Measurements from ENCODE around the gene POU1F1. TPM values are rescaled to one million over a fixed set of nuclear protein-coding genes. Genes with fewer than 3 reads are reported as not detected.
"Not testable (repeated sequence)": the region's sequence is repeated elsewhere in the genome, so short reads cannot be mapped to it uniquely, and the experiment has no call there.

Gene POU1F1, protein sequence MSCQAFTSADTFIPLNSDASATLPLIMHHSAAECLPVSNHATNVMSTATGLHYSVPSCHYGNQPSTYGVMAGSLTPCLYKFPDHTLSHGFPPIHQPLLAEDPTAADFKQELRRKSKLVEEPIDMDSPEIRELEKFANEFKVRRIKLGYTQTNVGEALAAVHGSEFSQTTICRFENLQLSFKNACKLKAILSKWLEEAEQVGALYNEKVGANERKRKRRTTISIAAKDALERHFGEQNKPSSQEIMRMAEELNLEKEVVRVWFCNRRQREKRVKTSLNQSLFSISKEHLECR
- not detected for total RNA-seq
- long read RNA-seq = 0 reads

- intact Hi-C loops (cut with DNase I) = no loop called here
- no peak for DNase-seq (ENCODE audit: low spot score)
These were observed at the start of gene POU1F1 for GRCh38 chr3:87276484-87276883. TSS of gene POU1F1 (minus strand) at chr3:87276584. CDS start at chr3:87276462, 122 bp downstream.

DNA sequence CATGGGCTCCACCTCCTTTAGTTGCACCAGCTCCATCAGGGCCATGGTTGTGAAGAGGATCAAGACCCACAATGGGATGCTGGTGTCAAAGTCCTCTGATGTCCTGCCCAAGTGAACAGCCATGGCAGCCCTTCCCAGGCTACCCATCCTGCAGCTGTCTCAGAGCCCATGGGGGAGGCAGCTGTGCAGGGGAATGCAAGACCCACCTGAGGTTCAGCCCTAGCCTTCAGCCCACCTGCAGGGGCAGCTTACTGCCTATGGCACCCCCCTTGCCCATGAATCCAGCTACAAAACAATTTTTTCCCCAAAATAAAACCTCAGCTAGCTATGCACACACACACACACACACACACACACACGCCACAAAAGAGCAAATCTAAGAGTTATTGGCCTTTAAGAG, 48.2 kb upstream of the POU1F1 start:
- no peak for DNase-seq (ENCODE audit: low spot score)
- intact Hi-C loops (cut with DNase I) = no loop called here

- intact Hi-C loops (cut with DNase I) = no loop called here
- DNase-seq (ENCODE audit: low spot score) = no peak
These were observed 44.6 kb upstream of the POU1F1 start for GRCh38 chr3:87320756-87321626.

- no peak for DNase-seq (ENCODE audit: low spot score)
- intact Hi-C loops (cut with DNase I) = no loop called here
These were observed 42.2 kb upstream of the POU1F1 start for GRCh38 chr3:87318617-87319021.

DNA sequence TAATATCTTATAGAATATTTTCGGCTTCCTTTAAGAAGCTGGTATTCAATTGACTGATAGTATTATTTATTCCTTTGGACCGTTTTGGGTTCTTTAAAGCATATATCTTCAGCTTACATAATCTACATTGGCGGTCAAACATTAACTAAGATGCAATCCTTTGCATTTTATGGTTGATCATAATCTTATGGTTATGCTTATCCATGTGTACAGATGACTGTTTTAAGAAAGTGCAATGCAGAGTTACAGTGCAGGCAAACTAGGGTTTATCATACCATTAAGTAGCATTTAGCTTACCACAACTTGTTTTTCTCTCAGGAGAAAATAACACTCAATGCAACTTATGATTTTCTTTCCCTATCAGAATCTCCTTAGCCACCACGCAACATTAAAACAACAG, 41.4 kb upstream of the POU1F1 start:
- intact Hi-C loops (cut with DNase I) = no loop called here
- DNase-seq (ENCODE audit: low spot score) = no peak

- no peak for DNase-seq (ENCODE audit: low spot score)
- intact Hi-C loops (cut with DNase I) = no loop called here
These were observed 37.3 kb upstream of the POU1F1 start for GRCh38 chr3:87313641-87314040.

- DNase-seq (ENCODE audit: low spot score) = no peak
- intact Hi-C loops (cut with DNase I) = no loop called here
These were observed 34.9 kb upstream of the POU1F1 start for GRCh38 chr3:87311309-87311708.

DNA sequence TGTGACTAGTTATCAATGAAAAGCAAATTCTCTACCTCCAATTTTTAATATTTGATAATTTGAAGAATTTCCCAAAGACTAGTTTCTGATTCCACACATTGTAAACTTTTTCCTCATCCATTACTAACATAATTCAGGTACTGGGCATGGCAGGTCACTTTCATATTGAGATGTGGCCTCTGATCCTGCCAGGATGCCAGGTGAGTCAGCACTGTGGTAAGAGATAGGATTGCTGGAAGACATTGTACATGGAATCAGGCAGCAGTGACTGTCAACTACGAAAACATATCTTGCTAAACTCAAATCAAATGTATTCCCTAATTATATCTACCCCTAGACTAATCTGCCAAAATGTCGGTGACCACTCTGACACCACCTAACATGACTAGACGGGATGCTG, 33.2 kb upstream of the POU1F1 start:
- no peak for DNase-seq (ENCODE audit: low spot score)
- intact Hi-C loops (cut with DNase I) = no loop called here

DNA sequence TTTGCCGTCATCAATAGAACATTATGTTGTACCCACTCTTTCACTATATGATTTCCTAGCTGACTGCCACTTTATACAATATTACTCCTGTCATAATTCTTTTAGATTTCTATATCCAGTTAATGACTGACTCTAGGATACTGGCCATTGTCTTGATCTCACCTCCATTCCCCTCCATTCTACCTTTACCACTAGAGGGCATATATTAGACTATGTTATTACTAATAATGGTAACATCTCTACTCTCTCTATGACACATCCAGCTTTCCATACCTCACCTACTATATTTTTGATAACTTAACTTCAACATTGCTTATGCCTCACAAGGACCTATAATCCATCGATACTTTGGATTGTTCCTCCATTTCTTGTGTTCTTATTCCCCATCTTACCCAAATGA, 31.4 kb upstream of the POU1F1 start:
- DNase-seq (ENCODE audit: low spot score) = no peak
- intact Hi-C loops (cut with DNase I) = no loop called here

DNA sequence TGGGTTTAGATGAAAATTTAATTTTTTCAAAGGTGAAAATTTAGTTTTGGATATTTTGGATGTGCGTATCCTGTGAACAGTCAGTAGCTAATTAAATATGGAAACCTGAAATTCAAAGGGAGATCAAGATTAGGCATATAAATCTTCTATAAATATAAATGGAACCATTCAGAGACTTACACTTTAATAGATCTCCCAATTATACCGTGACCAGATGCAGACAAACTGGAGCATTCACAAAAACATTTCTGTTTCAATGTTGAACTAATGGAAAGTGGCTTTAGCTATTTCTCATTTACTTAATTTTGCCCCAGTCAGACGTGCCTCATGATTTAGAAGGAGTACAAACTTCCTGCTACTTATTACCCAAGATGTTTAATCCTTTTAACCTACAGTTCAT, 29.1 kb upstream of the POU1F1 start:
- intact Hi-C loops (cut with DNase I) = no loop called here
- no peak for DNase-seq (ENCODE audit: low spot score)

DNA sequence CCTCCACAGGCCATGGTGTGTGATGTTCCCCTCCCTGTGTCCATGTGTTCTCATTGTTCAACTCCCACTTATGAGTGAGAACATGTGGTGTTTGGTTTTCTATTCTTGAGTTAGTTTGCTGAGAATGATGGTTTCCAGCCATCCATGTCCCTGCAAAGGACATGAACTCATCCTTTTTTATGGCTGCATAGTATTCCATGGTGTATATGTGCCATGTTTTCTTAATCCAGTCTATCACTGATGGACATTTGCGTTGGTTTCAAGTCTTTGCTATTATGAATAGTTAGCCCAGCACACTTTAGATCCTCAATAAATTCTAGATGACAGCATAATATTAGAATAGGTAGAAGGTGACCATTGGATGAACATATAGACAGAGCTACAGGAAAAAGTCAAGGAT, 28.6 kb upstream of the POU1F1 start:
- DNase-seq (ENCODE audit: low spot score); intact Hi-C loops (cut with DNase I): not testable (repeated sequence)

DNA sequence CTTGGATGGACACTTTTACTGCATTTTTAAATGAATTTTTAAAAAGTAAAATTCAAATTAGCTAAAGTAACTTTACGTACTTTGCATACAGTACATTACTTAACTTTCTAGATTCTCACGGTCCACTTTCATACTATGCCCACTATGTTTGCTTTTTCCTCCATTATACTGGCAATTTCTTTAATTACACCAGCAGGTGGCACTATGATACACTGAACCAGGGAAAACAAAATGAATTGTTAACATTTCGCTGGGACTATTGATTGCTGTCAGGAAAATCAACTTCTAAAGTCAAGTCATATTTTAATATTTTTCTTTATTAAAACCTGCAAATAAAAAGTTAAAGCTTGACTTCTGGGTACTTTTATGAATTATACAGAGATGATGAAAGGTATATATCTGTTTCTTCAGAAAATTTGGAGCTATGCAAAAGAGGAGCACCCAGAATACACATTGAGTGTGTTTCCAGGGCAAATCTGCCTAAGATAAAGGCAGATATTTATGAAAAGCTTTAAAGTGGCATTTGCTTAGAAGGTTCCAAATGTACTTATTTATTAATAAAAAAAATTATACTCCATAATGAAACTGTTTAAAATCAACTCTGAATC, 21.8 kb upstream of the POU1F1 start:
- no peak for DNase-seq (ENCODE audit: low spot score)
- intact Hi-C loops (cut with DNase I) = loop anchor here (5.0 kb wide), 1 partner anchor 704 kb away; no protein-coding TSS in a partner anchor

- DNase-seq (ENCODE audit: low spot score) = no peak
These were observed 12.1 kb upstream of the POU1F1 start for GRCh38 chr3:87288446-87288845.

DNA sequence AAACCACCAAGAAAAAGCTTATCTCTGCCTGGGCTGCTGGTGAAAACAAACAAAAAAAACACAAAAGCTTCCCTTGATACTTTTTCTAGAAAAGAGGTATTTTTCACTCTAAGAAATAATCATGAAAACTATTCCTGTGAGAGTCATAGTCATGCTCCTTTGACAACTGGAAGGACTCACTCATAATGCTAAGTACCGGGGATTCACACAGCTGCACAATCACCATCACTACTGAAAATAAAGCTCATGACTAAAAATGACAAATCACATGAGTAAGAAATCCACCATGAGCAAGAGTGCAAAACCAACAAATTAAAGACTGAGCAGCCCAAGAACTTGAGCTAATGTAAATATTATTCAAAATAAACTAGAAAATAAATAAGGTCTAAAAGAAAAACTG, 10.6 kb upstream of the POU1F1 start:
- no peak for DNase-seq (ENCODE audit: low spot score)
- intact Hi-C loops (cut with DNase I) = no loop called here

More at GRCh38 chr3:87288446-87288845, 12.1 kb upstream of the POU1F1 start:
- intact Hi-C loops (cut with DNase I) = no loop called here

DNA sequence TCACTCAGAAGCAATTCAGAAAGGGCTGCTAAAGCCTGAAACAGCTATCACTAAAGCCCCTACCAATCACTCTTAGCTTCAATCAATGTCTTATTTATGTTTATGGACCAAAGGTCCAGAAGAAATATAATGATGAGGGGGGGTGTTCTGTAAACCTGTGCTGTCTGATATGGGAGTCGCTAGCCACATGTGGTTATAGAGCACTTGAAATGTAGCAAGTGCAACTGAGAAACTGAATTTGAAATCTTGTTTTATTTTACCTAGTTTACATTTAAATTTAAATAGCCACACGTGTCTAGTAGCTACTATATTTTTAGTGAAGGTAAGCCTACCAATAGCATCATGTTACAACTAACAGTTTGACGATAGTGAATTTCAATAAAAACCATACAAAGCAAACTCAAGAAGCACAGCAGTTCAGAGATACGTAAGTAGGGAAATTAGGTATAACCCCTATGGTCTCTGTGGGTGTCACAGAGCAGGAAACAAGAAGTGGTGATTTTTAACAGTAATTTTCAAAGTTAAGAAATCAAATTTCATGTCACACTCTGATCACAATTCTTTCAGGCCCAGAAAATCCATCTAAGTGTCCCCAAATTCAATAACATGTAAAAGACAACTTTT, 3.6 kb downstream of the POU1F1 start:
- DNase-seq (ENCODE audit: low spot score) = no peak
- intact Hi-C loops (cut with DNase I) = no loop called here

DNA sequence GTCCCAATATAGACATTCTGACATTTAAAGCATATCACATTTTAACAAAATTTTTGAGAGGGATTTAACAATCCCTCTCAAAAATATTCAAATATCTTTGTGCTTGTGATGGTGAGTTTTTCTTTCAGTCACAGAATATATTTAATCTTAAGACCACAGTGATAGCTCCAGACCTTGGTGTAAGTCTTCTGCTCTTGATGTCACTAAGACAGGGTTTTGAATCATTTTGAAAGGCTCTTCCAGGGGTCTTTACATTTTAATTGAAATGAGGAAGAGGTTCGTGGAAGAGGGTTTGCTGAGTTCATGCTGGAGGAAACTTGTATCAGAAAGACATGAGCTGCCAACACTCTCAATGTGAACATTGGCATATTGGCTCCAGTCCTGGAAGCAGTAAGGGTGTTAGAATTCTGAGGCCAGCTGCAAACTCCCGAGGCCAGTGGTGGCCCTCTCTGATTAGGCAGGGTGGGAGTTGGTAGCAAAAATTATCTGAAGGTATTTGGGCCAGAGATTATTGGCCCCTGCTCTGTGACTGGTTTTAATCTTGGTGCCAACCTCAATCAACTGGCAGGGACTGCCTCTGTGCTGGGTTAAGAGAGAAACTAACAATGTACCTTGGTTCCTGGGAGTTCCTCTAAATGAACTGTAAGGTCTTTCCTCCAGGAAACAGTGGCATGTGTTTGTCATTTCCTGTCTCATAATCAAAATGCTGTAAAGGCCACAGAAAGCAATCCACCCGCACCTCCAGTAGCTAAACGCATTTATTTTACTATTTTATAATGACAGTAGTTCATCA, 5.3 kb downstream of the POU1F1 start:
- intact Hi-C loops (cut with DNase I) = no loop called here
- DNase-seq (ENCODE audit: low spot score) = no peak

- intact Hi-C loops (cut with DNase I) = no loop called here
- no peak for DNase-seq (ENCODE audit: low spot score)
These were observed 6.7 kb downstream of the POU1F1 start for GRCh38 chr3:87269723-87270122.

- DNase-seq (ENCODE audit: low spot score) = no peak
- intact Hi-C loops (cut with DNase I) = no loop called here
These were observed 7.7 kb downstream of the POU1F1 start for GRCh38 chr3:87268646-87269211.

All from cardiac septum (tissue), 1 donor.